ENCODE data around the gene KDM8.

DNA sequence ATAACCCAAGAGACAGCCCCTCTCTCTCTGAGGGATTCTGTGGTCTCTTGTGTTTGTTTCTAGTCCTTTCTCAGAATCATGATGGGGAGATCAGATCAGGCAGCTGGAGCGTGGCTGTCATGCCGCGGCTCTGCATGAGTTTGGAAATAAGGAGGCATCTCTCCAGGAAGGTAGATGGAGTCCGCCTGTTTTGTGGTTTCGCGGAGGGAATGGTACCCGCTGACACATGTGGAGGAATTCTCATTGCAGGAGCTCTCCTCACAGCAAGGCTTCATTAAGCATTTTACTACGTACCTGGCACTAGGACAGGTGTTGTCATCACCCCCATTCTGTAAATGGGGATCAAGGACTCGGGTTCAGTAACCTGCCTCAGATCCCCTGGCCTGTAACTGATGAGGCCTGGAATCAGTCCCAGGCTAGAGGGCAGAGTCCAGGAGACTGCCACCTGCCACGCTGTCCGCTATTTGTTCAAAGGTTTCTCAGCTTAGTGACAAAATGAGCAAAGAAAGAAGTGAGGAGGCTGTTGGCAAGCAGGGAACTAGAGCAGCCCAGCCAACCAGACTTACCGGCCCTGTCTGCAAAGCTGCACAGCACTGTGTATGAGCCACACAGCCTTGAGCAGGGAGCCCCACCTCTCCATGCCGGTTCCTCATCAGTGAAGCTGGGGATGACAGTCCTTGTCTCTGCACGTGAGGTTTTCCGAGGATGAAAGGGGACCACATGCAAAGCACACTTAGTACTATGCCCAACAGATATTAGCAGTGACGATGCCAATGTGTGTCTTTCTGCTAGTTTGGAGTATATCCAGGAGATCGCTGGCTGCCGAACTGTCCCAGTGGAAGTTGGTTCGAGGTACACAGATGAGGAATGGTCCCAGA, 11.0 kb downstream of the KDM8 start:
- TF ChIP-seq, protein P1, sequence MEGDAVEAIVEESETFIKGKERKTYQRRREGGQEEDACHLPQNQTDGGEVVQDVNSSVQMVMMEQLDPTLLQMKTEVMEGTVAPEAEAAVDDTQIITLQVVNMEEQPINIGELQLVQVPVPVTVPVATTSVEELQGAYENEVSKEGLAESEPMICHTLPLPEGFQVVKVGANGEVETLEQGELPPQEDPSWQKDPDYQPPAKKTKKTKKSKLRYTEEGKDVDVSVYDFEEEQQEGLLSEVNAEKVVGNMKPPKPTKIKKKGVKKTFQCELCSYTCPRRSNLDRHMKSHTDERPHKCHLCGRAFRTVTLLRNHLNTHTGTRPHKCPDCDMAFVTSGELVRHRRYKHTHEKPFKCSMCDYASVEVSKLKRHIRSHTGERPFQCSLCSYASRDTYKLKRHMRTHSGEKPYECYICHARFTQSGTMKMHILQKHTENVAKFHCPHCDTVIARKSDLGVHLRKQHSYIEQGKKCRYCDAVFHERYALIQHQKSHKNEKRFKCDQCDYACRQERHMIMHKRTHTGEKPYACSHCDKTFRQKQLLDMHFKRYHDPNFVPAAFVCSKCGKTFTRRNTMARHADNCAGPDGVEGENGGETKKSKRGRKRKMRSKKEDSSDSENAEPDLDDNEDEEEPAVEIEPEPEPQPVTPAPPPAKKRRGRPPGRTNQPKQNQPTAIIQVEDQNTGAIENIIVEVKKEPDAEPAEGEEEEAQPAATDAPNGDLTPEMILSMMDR (IDR thresholded peaks at IDR 0.05) = no peak
- TF ChIP-seq POLR2A (IDR thresholded peaks at IDR 0.05) = no peak
